Right atrium auricular region (tissue), 2 donors: ENCODE measurements around the gene TDRD3. TPM values are rescaled to one million over a fixed set of nuclear protein-coding genes. Genes with fewer than 3 reads are reported as not detected.

Experiments
- DNase-seq: peaks from one replicate; pipeline ENCODE4 v3.0.0-alpha.2; 2019; ENCODE audit warnings: low spot score
- H3K27ac ChIP-seq, 2 donors: fragments of 200-600 bp; sonication (generic); 1 replicate in 1 of 2; 2 replicates in 1 of 2; pipeline ENCODE4 v1.5.1; 2016 to 2019
- H3K27me3 ChIP-seq, 2 donors: fragments of 200-600 bp; sonication (generic); one replicate each; pipeline versions ENCODE4 v1.5.1 to v1.6.0; 2017 to 2019
- H3K36me3 ChIP-seq: fragments of 200-600 bp; sonication (generic); one replicate; pipeline ENCODE4 v1.5.1; 2016
- H3K4me1 ChIP-seq, 2 donors: fragments of 200-600 bp; sonication (generic); one replicate each; pipeline versions ENCODE4 v1.5.1 to v1.6.0; 2017 to 2019
- H3K4me3 ChIP-seq, 2 donors: fragments of 200-600 bp; sonication (generic); 1 replicate in 1 of 2; 2 replicates in 1 of 2; pipeline ENCODE4 v1.5.1; 2017 to 2019; ENCODE audit warnings: mild to moderate bottlenecking in 1 of 2, moderate library complexity in 1 of 2
- H3K9me3 ChIP-seq, 2 donors: fragments of 200-600 bp; sonication (generic); one replicate each; pipeline ENCODE4 v1.5.1; 2019
- total RNA-seq, 2 donors: library from RNA; depleted of rRNA; stranded (reverse); fragments of >200 nt; gene quantifications; one replicate each; pipeline ENCODE4 v1.1.0, GENCODE V29; 2016
- TF ChIP-seq, protein P1 (sequence below), 2 donors: fragments of 200-600 bp; sonication (generic); IDR thresholded peaks; one replicate each; pipeline ENCODE4 v1.5.1; 2019; ENCODE audit warnings: antibody characterized with exemption in 2 of 2

TDRD3 gene
- total RNA-seq, 2 donors from 2014 or later = 28.3 to 31.4 TPM

DNA sequence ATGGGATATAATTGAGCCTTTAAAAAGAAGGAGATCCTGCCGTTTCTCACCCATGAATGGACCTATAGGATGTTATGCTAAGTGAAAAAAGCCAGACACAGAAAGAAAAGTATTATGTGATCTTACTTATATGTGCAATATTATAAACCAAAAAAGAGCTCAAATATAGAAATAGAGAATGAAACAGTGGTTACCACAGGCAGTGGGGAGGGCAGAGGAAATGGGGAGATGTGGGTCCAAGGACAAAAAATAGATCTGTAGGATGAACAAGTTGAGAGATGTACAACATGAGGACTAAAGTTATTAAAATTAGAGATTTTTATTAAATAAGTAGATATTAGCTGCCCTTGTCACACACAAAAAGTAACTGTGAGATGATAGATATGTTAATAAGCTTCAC is 29.1 kb downstream of the TDRD3 start:
- H3K27me3 ChIP-seq = no peaks in the 10 kb centered on the region
- TF ChIP-seq, protein P1, sequence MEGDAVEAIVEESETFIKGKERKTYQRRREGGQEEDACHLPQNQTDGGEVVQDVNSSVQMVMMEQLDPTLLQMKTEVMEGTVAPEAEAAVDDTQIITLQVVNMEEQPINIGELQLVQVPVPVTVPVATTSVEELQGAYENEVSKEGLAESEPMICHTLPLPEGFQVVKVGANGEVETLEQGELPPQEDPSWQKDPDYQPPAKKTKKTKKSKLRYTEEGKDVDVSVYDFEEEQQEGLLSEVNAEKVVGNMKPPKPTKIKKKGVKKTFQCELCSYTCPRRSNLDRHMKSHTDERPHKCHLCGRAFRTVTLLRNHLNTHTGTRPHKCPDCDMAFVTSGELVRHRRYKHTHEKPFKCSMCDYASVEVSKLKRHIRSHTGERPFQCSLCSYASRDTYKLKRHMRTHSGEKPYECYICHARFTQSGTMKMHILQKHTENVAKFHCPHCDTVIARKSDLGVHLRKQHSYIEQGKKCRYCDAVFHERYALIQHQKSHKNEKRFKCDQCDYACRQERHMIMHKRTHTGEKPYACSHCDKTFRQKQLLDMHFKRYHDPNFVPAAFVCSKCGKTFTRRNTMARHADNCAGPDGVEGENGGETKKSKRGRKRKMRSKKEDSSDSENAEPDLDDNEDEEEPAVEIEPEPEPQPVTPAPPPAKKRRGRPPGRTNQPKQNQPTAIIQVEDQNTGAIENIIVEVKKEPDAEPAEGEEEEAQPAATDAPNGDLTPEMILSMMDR (IDR thresholded peaks at IDR 0.05) = no peak
- H3K9me3 ChIP-seq = no peaks in the 10 kb centered on the region
- no peaks in the 10 kb centered on the region for H3K36me3 ChIP-seq
- no peak overlapping the region for H3K27ac ChIP-seq
- H3K4me3 ChIP-seq = no peak overlapping the region
- no peak for DNase-seq
- peaks cover 0 to 15% of the 10 kb centered on the region in 2 donors for H3K4me1 ChIP-seq

DNA sequence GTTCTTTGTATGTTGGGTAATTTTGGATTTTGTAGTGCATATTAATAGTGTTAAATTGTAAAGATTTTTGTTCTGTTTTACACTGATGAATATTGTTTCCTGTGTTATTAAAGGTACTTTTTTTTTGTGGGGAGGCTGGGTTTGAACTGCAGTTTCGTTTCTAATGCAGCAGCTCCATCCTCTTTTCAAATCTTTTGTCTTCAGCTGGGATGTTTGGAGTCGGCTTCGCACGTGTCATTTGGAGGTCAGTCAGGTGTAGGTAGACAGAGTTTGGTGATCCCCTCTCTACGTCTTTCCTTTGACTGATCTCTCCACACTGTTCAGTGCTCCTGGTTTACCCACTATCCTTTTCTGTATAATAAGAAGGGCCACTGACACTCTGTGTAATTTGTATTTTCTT is 30.3 kb downstream of the TDRD3 start:
- no peak for DNase-seq
- no peaks in the 10 kb centered on the region for H3K36me3 ChIP-seq
- TF ChIP-seq, protein P1 (IDR thresholded peaks at IDR 0.05) = no peak
- no peak overlapping the region for H3K4me3 ChIP-seq
- no peaks in the 10 kb centered on the region for H3K9me3 ChIP-seq
- H3K27me3 ChIP-seq = no peaks in the 10 kb centered on the region
- peaks cover 0 to 4% of the 10 kb centered on the region in 2 donors for H3K4me1 ChIP-seq
- no peak overlapping the region for H3K27ac ChIP-seq

DNA sequence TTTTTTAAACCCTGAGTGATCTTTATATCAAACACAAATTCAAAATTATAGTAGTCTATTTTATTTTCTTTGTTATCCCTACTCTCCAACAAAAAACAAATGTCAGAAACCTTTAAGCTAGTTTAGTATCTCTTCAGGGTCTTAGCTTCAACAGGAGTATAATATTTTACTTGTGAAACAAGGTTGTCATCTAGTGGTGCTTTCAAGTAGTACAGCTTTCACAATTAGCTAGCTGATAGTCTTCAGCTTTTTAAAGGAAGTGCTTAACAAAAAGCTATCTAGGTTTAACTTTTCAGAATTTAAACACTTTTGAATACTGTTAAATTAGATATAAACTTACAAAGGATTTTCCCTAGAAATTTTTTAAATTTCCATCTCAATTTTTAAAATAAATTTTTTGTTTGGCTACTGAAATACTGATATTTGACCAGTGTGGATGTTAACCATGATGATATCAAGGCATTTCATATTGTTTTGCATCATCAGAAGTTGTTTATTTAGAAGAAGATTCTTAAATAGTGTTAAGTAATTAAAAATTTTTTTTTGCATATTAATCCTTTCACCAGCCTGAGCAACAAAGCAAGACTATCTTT is 34.2 kb downstream of the TDRD3 start:
- no peak for DNase-seq
- TF ChIP-seq, protein P1 (IDR thresholded peaks at IDR 0.05) = peak; percentile 91 to 94
- Histone ChIP-seq H3K27me3 (no peaks in the 10 kb centered on the region), H3K36me3 (no peaks in the 10 kb centered on the region), H3K9me3 (peaks cover 0 to 2% of the 10 kb centered on the region in 2 donors), H3K4me3 (no peak overlapping the region), H3K27ac (no peak overlapping the region), H3K4me1 (no peaks in the 10 kb centered on the region)

DNA sequence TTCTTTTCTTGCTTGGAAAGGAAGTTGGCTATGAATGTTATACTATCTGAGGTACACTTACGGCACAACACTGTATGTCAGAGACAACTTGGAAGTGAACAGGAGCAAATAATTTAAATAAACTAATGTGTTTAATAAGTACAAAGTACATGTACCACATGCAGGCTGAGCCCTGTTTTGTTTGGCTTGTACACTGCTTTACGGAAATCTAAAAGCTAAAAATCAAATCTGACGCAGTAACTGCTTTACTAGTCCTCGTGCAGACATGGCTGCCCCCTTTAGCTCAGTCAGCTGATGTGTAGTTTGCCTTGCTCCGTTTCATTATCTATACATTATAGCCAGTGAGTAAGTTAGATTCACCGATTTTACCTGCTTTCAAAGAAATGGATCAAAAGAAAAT is 36.5 kb downstream of the TDRD3 start:
- Histone ChIP-seq H3K4me3 (no peak overlapping the region), H3K27ac (no peak overlapping the region), H3K27me3 (no peaks in the 10 kb centered on the region), H3K9me3 (peaks cover 0 to 6% of the 10 kb centered on the region in 2 donors), H3K4me1 (no peaks in the 10 kb centered on the region), H3K36me3 (no peaks in the 10 kb centered on the region)
- TF ChIP-seq, protein P1 (IDR thresholded peaks at IDR 0.05) = no peak
- DNase-seq = no peak

DNA sequence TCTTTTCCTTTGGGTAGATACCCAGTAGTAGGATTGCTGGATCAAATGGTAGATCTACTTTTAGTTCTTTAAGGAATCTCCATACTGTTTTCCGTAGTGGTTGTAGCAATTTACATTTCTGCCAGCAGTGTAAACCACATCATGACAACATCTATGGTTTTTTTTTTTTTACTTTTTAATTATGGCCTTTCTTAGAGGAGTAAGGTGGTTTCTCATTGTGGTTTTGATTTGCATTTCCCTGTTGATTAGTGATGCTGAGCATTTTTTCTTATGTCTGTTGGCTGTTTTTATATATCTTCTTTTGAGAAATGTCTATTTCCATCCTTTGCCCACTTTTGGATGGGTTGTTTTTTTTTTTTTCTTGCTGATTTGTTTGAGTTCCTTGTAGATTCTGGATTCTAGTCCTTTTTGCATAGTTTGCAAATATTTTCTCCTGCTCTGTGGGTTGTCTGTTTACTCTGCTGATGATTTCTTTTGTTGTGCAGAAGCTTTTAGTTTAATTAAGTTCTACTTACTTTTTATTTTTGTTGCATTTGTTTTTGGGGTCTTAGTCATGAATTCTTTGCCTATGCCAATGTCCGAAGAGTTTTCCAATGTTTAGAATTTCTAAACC is 38.8 kb downstream of the TDRD3 start:
- Histone ChIP-seq H3K27ac (no peak overlapping the region), H3K27me3 (no peaks in the 10 kb centered on the region), H3K4me3 (no peak overlapping the region), H3K36me3 (no peaks in the 10 kb centered on the region), H3K9me3 (peaks cover 0 to 6% of the 10 kb centered on the region in 2 donors), H3K4me1 (no peaks in the 10 kb centered on the region)
- TF ChIP-seq, protein P1 (IDR thresholded peaks at IDR 0.05) = no peak
- no peak for DNase-seq

DNA sequence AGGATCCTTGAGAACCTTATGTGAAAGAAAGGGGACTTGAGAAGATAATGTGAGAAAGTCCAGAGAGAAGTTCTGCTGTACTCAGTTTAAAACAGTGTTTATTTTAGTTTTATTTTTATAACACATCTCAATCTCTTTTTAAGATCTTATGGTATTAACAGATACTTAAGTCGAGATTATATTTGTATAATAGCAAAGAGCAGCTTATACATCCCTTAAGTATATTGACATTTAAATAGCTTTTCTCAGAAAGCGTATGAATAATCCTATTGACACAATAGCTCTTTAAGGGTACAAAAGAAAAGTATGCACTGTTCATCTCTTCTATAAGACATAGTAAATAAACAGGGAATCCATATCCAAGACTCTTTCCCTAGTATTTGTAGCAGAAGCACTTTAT is 42.2 kb downstream of the TDRD3 start:
- Histone ChIP-seq H3K27me3 (no peaks in the 10 kb centered on the region), H3K36me3 (no peaks in the 10 kb centered on the region), H3K9me3 (peaks cover 0 to 6% of the 10 kb centered on the region in 2 donors), H3K4me1 (no peaks in the 10 kb centered on the region), H3K27ac (no peak overlapping the region), H3K4me3 (no peak overlapping the region)
- no peak for DNase-seq
- TF ChIP-seq, protein P1 (IDR thresholded peaks at IDR 0.05) = no peak
